GM12878 (cell line): ENCODE data around the gene TDRD9. TPM values are rescaled to one million over a fixed set of nuclear protein-coding genes. Genes with fewer than 3 reads are reported as not detected.

Experiments used
- ATF2 ChIP-seq: IDR thresholded peaks from 2 replicates; pipeline ENCODE4 v1.6.1; 2012; ENCODE audit warnings: low read length, inconsistent platforms
- CUX1 ChIP-seq: IDR thresholded peaks from 2 replicates; pipeline ENCODE4 v1.6.1; 2012; ENCODE audit warnings: improper control_type of control experiment, low read depth, low read length; ENCODE audit not compliant: insufficient replicate concordance
- RCOR1 ChIP-seq: conservative IDR thresholded peaks from 2 replicates; pipeline ENCODE4 v1.6.1; 2012; ENCODE audit warnings: low read depth, low read length, improper control_type of control experiment
- SMC3 ChIP-seq: IDR thresholded peaks from 2 replicates; pipeline ENCODE4 v1.6.1; 2011; ENCODE audit warnings: low read length, improper control_type of control experiment, borderline replicate concordance
- ZNF207 ChIP-seq: fragments of 450-650 bp; IDR thresholded peaks from 2 replicates; pipeline ENCODE4 v1.6.1; 2014; ENCODE audit warnings: antibody characterized with exemption, mild to moderate bottlenecking, borderline replicate concordance
- ZNF687 ChIP-seq: fragments of 450-650 bp; IDR thresholded peaks from 2 replicates; pipeline ENCODE4 v1.6.1; 2017; ENCODE audit warnings: mild to moderate bottlenecking, moderate library complexity
- polyA plus RNA-seq, 11 experiments: library from polyadenylated mRNA; depleted of rRNA in 4 of 11; unstranded in 6 of 11; stranded (reverse) in 5 of 11; fragments of >200 nt; fragmentation: Nextera tagmentation in 4 of 11; fragmentation: Illumina TruSeq in 1 of 11; extraction: Ambion mirVana in 4 of 11; extraction: Trizol in 1 of 11; gene quantifications; 1 replicate in 1 of 11; 2 replicates in 10 of 11; pipeline versions ENCODE4 v1.2.1 to v1.2.3, GENCODE V29; 2011 to 2016; ENCODE audit warnings: inconsistent platforms in 2 of 11, missing spikeins in 2 of 11, low read depth in 1 of 11
- total RNA-seq, 4 experiments: library from RNA; depleted of rRNA in 3 of 4; stranded (reverse); fragments of >200 nt in 3 of 4; fragmentation: Illumina TruSeq in 1 of 4; extraction: Trizol in 1 of 4; gene quantifications; 2 replicates each; pipeline versions ENCODE4 v1.2.1 to v1.2.3, GENCODE V29; 2013 to 2021

The TDRD9 gene
- total and polyA plus RNA-seq, 10 of the 15 experiments (the other 5 are each of a cell fraction or from before 2014, with no cell fraction given) = 0.12 TPM; not detected in 9

- TF ChIP-seq ATF2 (no peak), SMC3 (no peak), ZNF687 (no peak), ZNF207 (no peak), RCOR1 (no peak), CUX1 (no peak)
Measured at GRCh38 chr14:103969961-103970360, 41.7 kb downstream of the TDRD9 start (continued).
